ENCODE results near the gene AQR.
"Not testable (repeated sequence)": the region's sequence is repeated elsewhere in the genome, so short reads cannot be mapped to it uniquely, and the experiment has no call there.

The AQR gene

DNA sequence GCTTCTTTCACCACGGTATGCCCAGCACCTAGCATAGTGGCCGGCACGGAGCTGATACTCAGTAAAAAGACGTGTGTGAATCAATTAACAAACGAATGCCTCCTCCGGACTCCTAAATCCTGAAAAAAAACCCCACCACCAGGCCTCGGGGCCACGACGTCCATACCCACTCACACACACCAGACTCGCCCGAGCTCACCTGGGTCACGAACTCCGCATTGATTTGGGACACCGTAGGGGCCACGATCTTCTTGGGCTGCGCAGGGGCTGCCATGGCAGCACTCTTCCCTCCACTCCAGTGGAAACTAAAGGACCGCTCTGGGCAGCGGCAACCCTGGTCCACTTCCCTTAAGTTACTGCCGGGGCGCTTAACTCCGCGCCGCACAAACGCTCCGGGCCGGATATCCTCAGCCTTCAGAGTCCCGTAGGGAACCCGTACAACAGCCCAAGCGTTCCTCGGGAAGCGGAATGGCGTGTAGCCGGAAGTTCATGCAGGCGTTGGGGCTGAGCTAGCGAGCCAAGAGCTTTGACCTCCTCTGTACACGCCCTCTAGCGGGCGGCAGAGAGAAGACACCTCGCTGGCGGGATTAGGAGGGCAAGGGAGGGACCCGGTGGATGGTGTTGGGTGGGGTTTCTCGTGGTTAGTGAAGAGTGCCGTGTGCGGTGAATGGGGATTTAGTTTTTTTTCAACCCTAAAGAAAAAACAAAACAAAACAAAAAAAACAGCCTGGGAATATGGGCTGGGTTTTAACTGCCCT, at the start of gene AQR:
Gene AQR, minus strand, starts transcription at position 403 of the 758 bp plus-strand sequence. Its CDS starts 129 bp downstream, at position 274.
- peak; percentile 96 for DNase-seq

DNA sequence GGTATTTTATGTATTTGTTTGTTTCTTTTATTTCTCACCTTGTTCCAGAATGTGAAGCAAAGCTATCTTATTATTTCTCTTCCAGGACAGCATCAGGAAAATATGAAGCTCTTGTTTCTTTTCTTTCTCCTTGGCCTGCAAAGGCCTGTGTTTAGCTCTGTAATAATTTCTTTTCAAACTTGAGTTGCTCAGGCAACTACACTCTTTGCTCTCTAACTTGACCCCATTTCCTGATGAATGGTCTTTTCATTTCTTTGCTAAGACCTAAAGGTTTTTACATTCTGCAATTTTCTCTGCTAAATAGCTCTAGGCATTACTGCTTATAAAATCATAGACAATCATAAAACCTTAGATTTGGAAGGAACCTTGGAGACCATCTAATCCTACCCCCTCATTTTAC, 44.7 kb upstream of the AQR start:
- DNase-seq, result no peak

DNA sequence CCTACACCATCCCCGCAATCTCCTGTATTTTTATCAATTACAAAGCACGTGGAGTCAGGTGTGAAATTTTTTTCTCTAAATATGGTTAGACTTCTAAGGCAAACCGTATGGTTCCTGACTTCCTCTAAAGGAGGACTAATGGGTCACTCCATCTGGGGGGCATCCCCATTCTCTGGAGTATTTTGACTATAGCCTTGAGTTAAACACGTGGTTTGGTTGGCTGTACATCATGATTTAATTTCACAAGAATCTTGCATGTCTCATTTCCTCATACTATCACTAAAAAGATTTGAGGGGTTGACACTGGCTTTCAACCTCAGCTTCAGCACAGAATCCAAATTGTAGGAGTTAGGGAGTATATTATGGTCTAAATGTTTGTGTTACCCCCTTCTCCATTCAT, 43.8 kb upstream of the AQR start:
- DNase-seq, result no peak

DNA sequence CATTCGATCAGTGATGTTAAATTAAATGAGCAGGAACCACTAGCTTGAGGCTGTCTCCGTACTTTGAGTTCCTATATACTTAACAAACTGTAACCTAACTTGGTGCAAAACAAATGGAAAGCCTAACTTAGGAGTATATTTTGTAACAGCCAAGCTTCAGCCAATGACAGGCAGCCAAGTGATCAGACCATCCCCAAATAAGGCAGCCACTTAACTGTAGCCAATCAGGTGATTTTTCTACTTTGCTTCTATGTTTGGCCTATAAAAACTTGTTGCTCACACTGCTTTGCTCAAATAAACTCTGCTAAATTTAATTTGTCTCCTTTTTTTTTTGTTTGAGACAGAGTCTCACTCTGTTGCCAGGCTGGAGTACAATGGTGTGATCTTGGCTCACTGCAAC, 37.9 kb upstream of the AQR start:
- DNase-seq, result no peak

DNA sequence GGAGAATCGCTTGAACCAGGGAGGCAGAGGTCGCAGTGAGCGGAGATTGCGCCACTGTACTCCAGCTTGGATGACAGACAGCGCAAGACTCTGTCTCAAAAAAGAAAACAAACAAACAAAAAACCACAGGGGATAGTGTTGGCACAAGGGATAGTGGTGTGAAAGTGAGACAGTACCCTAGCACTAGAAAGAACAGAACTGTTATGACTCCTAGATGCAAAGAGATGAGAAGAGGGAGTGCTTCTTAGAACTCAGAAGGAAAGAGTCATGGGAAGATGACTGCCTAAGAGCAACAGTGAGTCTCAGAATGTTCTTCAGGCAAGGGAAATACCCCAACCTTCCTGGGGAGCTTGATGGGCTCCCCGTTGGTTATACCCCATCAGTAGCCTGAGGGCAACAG, 36.4 kb upstream of the AQR start:
- DNase-seq, result no peak

- no peak for DNase-seq
These were observed 34.4 kb upstream of the AQR start for GRCh38 chr15:35003928-35004327.

- DNase-seq, result no peak
These were observed 31.0 kb upstream of the AQR start for GRCh38 chr15:35000511-35000910.

- DNase-seq, result no peak
These were observed 30.4 kb upstream of the AQR start for GRCh38 chr15:34999906-35000305.

DNA sequence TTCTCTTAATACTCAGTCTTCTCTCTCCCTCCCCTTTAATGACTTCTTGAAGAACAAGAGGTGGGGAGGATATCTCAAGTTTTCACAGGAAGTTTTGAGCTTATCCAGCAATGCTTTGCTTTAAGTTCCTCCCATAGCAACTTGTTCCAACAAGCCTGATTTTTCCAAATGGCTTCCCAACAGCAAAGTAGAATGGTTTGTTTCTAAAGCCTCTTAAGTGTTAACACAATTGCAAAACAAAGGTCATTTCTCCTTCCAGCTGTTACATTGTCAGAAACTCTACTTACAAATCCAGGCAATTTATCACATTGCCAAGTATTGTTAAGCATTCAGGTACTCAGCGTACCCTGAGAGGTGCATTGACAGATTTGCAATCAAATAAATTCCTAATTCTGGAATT, 25.4 kb upstream of the AQR start:
- no peak for DNase-seq

DNA sequence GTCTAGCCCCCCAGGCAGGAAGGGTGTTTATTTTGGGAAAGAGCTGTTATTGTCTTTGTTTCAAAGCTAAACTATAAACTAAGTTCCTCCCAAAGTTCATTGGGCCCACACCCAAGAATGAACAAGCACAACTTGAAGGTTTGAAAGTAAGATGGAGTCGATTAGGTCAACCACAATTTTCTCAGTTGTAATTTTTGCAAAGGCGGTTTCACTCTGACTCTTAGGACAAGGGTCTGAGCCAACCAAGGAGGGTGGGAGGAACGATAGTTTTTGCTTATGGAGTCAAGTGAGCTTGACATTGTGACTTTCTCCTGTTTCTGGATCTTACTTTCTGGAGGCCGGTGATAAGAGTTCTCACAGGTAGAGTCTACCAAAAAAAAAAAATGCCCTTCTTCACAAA, 24.3 kb upstream of the AQR start:
- DNase-seq, result peak; percentile 89

- peak; percentile 72 for DNase-seq
These were observed 23.9 kb upstream of the AQR start for GRCh38 chr15:34993412-34993811.

- peak; percentile 88 for DNase-seq
These were observed 18.7 kb upstream of the AQR start, which contains the start of gene ZNF770 for GRCh38 chr15:34988027-34988902. Gene ZNF770, minus strand, starts transcription at chr15:34988287. Its CDS starts 4,853 bp downstream, at chr15:34983434.

GRCh38 chr15:34987609-34988026, 18.1 kb upstream of the AQR start:
- no peak for DNase-seq

- no peak for DNase-seq
These were observed 17.4 kb upstream of the AQR start for GRCh38 chr15:34986771-34987480.

GRCh38 chr15:34986326-34986725, 16.8 kb upstream of the AQR start:
- peak; percentile 25 for DNase-seq

DNA sequence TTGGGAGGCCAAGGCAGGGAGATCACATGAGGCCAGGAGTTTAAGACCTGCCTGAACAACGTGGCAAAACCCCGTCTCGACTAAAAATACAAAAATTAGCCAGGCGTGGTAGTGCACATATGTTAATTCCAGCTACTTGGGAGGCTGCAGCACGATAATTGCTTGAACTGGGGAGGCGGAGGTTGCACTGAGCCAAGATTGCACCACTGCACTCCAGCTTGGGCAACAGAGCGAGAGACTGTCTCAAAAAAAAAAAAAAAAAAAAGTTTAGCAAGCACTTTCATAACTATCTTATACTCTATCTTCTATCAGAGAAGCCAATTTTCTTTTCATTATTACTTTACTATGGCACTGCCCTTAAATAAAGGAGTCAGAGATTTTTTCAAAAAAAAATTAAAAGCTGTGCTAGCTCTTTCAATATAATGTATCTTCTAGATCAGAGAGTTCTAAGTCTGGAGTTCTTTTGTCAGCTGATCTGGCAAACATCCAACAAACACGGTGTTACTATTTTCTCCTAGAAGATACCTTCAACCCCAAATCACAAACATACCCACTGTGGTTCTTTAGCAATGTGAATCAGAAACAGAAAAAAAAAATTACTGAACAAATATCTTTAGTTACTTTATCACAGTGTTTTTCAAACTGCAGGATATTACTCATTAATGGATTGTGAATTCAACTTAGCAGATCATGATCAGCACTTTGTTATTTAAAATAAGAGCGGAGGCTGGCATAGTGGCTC, 15.5 kb upstream of the AQR start:
- peak; percentile 30 for DNase-seq

DNA sequence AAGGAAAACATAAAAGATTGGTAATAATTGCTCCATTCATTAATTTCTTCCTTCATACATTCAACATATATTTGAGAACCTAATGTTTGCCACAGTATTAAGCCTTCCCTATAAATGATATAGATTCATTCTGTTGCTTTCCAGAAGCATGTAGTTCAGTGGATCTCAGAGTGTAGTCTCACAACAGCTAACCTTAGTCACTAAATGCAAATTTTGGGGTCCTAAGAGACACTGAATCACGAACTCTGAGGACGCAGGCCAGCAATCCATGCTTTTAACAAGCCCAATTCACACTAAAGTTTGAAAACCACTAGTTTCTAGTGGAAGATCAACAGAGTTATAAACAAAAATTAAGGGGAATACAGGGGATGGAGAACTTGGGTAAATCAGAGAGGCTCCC, 7.2 kb upstream of the AQR start:
- DNase-seq, result no peak

- DNase-seq, result no peak
These were observed 6.5 kb upstream of the AQR start for GRCh38 chr15:34976073-34976472.

DNA sequence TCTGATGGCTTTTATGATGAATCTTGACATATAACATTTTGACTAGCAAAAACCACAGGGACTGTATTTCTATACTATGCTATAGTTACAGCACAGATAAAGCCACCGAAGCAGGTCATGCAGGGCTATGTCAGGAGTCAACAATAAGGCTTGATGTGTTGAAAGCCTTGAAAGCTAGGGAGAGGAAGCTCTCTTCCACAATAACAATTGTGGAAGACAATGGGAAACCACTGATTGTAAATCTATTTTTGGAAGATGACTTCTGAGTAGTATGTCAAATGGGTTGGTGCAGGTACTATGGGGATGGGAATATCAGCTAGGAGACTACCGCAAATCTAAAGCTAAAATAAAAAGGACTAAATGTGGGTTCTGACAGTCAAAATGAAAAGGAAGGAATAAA, 4.0 kb upstream of the AQR start:
- no peak for DNase-seq

- not testable (repeated sequence) for DNase-seq
These were observed 629 bp upstream of the AQR start for GRCh38 chr15:34970098-34970643.

DNA sequence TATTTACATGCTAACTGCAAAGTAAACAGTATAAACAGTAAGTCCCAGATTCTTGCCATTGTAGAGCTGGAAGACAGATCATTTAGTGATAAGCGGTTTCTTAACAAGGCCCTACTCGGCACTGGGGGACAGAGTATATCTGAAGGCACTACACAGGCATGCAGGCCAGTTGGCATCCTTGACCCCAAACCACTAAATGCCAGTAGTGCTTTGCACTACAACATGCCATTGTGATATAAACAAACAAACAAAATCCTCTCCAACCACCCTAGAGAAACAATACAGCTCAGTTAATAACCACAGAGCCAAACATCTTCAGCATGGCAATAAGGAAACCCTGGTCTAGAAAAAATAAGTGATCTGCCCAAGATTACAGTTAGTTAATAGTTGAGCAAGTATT, 5.3 kb downstream of the AQR start:
- DNase-seq, result no peak

DNA sequence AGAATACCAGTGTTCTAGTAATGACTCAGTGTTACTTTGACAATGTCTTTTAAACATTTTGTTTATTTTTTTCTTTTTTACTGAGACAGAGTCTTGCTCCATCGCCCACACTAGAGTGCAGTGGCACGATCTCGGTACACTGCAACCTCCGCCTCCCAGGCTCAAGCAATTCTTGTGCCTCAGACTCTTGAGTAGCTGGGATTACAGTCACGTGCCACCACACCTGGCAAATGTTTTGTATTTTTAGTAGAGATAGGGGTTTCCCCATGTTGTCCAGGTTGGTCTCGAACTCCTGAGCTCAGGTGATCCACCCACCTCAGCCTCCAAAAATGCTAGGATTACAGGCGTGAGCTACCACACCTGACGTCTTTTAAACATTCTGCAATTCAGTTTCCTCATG, 15.7 kb downstream of the AQR start:
- DNase-seq, result no peak

Measured in activated CD4-positive, alpha-beta T cell treated with anti-CD3 and anti-CD28 coated beads, Interleukin-2, Interleukin-6, amounts not matched to agents 100 ng/mL and 50 ng/mL, durations not matched to agents 16 hours and 8 hours (primary cell).